Heart right ventricle (tissue), 16 donors: Measurements from ENCODE around the gene BAIAP3. TPM values are rescaled to one million over a fixed set of nuclear protein-coding genes. Genes with fewer than 3 reads are reported as not detected.

Experiments used
- ATAC-seq, 8 donors: fragments of 200-7000 bp; cut with Tn5 transposase; one replicate each; pipeline ENCODE4 v1.9.1; 2020; ENCODE audit warnings: mild to moderate bottlenecking in 8 of 8, moderate library complexity in 8 of 8, moderate number of reproducible peaks in 1 of 8
- DNase-seq, 2 donors: peaks; one replicate each; pipeline ENCODE4 v3.0.0-alpha.2; 2020
- H3K27ac ChIP-seq, 10 donors: fragments of 200-600 bp; sonication (generic) in 2 of 10; one replicate each; pipeline versions ENCODE4 v1.5.0 to v1.8.0; 2020 to 2022; ENCODE audit warnings: mild to moderate bottlenecking in 3 of 10
- H3K27me3 ChIP-seq, 7 donors: fragments of 200-600 bp; one replicate each; pipeline ENCODE4 v1.8.0; 2021 to 2022; ENCODE audit warnings: mild to moderate bottlenecking in 2 of 7
- H3K36me3 ChIP-seq, 9 donors: fragments of 200-600 bp; sonication (generic) in 1 of 9; one replicate each; pipeline versions ENCODE4 v1.5.0 to v1.8.0; 2020 to 2022; ENCODE audit warnings: mild to moderate bottlenecking in 2 of 9
- H3K4me1 ChIP-seq, 9 donors: fragments of 200-600 bp; sonication (generic) in 1 of 9; one replicate each; pipeline versions ENCODE4 v1.5.0 to v1.8.0; 2020 to 2022; ENCODE audit warnings: mild to moderate bottlenecking in 4 of 9
- H3K4me3 ChIP-seq, 10 donors: fragments of 200-600 bp; sonication (generic) in 2 of 10; one replicate each; pipeline versions ENCODE4 v1.5.0 to v1.8.0; 2020 to 2022; ENCODE audit warnings: mild to moderate bottlenecking in 7 of 10, moderate library complexity in 2 of 10
- H3K9me3 ChIP-seq, 11 donors: fragments of 200-600 bp in 10 of 11; sonication (generic) in 2 of 11; one replicate each; pipeline versions ENCODE4 v1.5.0 to v1.8.0; 2013 to 2022; ENCODE audit warnings: mild to moderate bottlenecking in 2 of 11, control low read depth in 1 of 11, moderate library complexity in 1 of 11
- whole genome bisulfite sequencing, 2 donors: extraction: QIAGEN DNeasy Blood & Tissue Kit; methylation state at CpG; one replicate each; pipeline ENCODE4 v1.1.7; 2013; ENCODE audit warnings: inconsistent platforms in 1 of 2; 5-methylcytosine and 5-hydroxymethylcytosine counted together
- intact Hi-C, 10 donors: fragments of 100-400 bp; cut with DNase I; formaldehyde crosslinking; loops; one replicate each; pipeline versions ENCODE4 v1.11.1 to v1.14.2; 2022
- polyA plus RNA-seq, 2 donors: library from polyadenylated mRNA; stranded (reverse); fragments of 200-250 nt; gene quantifications; one replicate each; pipeline ENCODE4 v1.2.3, GENCODE V29; 2013
- total RNA-seq, 10 donors: library from RNA; stranded (reverse); fragmentation: NEBNext Ultra II Directional in 3 of 10; extraction: Animal tissue kit (Norgen Biotek cat#: 25700) in 3 of 10; gene quantifications; one replicate each; pipeline versions ENCODE4 v1.2.1 to v1.2.4, GENCODE V29; 2021 to 2023
- TF ChIP-seq, protein P1 (sequence below), 9 donors: fragments of 200-600 bp; sonication (generic) in 2 of 9; IDR thresholded peaks; one replicate each; pipeline versions ENCODE4 v1.5.0 to v1.8.0; 2021 to 2022; ENCODE audit warnings: antibody characterized with exemption in 9 of 9, mild to moderate bottlenecking in 5 of 9, moderate library complexity in 1 of 9
- donor health status: Arrhythmogenic right ventricular cardiomyopathy.
- donor health status: ischemic (EF 13 %, LVEDD 7.1; RV severe dilation, severe dysfunction).
- donor health status: healthy with polysubstance abuse.
- donor health status: DM: no; HTN: yes; CAD: no.
- donor health status: DM: no; HTN: no; CAD: no.
- donor health status: ischemic (EF 25% LVEDD 6.9; RV normal size, moderate dysfunction).
- donor health status: ischemic (EF 25% LVEDD 5.7; RV mildly dilated, moderate dysfunction).
- donor health status: healthy.
- donor health status: DM: yes; HTN: yes; CAD: no.
- donor health status: Ischemic cardiomyopathy.
- donor health status: ischemic (EF 35%, LVEDD 5.7; RV mildly dilated, moderate dysfunction).
- donor health status: nonischemic (EF 11% LVEDD 7.7; RV severe dilation, severe dysfunction).
- donor health status: DM: yes; HTN: yes; CAD: no.
- donor health status: PGD.
- donor health status: ischemic (EF 29% LVEDD 5.4; RV normal size, mild dysfunction).
- donor health status: nonischemic (EF 23%, LVEDD 6.1; RV moderate dilation, normal function).

The BAIAP3 gene
- total and polyA plus RNA-seq, 12 donors, result 0.37 to 6.8 (median 2.0) TPM

DNA sequence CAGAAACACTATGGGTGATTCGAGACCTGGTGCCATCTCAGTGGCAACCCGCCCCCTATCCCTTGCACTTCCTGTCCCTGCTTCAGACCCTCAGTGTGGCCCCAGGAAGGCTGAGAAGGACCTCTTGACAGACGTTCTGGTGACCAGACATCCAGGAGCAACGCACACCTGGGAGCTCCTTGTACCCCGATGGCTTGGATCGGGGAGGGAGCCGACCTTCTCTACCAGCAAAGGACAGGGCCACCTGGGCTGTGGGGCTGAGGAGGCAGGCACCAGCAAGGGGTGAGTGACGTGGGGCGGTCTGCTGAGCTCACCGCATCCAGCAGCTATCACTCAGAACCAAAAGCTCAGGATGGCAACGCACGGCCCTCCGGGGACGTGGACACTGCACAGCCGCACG, 53.9 kb downstream of the BAIAP3 start:
- WGBS, 2 donors, result 94% methylated on average over 16 of the region's 16 CpGs
- Histone ChIP-seq H3K27ac (no peak overlapping the region), H3K36me3 (peaks cover 0 to 96% (median 9%) of the 10 kb centered on the region in 9 donors), H3K4me3 (no peak overlapping the region), H3K9me3 (no peaks in the 10 kb centered on the region), H3K27me3 (no peaks in the 10 kb centered on the region), H3K4me1 (no peaks in the 10 kb centered on the region)
- TF ChIP-seq, protein P1, sequence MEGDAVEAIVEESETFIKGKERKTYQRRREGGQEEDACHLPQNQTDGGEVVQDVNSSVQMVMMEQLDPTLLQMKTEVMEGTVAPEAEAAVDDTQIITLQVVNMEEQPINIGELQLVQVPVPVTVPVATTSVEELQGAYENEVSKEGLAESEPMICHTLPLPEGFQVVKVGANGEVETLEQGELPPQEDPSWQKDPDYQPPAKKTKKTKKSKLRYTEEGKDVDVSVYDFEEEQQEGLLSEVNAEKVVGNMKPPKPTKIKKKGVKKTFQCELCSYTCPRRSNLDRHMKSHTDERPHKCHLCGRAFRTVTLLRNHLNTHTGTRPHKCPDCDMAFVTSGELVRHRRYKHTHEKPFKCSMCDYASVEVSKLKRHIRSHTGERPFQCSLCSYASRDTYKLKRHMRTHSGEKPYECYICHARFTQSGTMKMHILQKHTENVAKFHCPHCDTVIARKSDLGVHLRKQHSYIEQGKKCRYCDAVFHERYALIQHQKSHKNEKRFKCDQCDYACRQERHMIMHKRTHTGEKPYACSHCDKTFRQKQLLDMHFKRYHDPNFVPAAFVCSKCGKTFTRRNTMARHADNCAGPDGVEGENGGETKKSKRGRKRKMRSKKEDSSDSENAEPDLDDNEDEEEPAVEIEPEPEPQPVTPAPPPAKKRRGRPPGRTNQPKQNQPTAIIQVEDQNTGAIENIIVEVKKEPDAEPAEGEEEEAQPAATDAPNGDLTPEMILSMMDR (IDR thresholded peaks at IDR 0.05), result no peak
- ATAC-seq, result no peak
- no peak for DNase-seq
- intact Hi-C loops, result no loop called here

DNA sequence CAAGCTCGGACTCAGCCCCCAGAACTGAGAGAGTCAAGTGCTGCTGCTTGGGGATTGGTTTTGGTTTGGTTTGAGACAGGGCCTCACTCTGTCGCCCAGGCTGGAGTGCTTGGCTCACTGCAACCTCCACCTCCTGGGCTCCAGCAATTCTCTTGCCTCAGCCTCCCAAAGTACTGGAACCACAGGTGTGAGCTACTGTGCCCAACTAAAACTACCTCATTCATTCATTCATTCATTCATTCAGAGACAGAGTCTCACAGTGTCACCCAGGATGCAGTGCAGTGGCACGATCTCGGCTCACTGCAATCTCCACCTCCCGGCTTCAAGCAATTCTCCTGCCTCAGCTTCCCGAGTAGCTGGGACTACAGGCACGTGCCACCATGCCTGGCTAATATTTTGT, 56.3 kb downstream of the BAIAP3 start:
- DNase-seq (no peak), ATAC-seq (no peak)
- Histone ChIP-seq H3K4me1 (no peaks in the 10 kb centered on the region), H3K27me3 (no peaks in the 10 kb centered on the region), H3K27ac (no peak overlapping the region), H3K9me3 (no peaks in the 10 kb centered on the region), H3K4me3 (no peak overlapping the region), H3K36me3 (peaks cover 0 to 96% (median 25%) of the 10 kb centered on the region in 9 donors)
- WGBS, 2 donors, result 94 to 96% methylated on average over 7 of the region's 7 CpGs
- TF ChIP-seq, protein P1 (IDR thresholded peaks at IDR 0.05), result no peak
- intact Hi-C loops, result no loop called here

DNA sequence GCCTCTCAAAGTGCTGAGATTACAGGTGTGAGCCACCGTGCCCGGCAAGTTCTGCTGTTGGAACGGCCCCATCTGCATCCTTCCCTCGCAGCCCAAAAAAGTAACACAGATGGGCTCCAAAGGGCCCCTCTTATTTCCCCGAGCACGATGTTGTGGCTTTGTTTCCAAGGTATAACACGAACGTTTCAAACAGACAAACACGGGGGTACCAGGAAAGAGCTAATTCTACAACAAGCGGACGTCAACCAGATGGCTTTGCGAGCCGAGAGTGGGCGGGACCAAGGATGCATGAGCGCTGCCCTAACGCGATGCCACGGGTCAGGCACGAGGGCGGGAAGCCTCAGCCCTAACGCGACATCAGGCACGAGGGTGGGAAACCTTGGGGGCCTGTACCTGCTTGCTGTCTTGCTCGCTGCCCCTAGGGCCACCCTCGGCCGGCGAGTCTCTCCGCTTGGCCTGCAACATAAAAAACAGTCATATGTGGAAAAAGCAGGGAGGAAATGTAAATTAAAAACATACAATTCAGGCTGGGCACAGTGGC, 56.9 kb downstream of the BAIAP3 start:
- Histone ChIP-seq H3K36me3 (peaks cover 0 to 95% (median 20%) of the 10 kb centered on the region in 9 donors), H3K4me1 (no peaks in the 10 kb centered on the region), H3K27ac (no peak overlapping the region), H3K9me3 (no peaks in the 10 kb centered on the region), H3K4me3 (no peak overlapping the region), H3K27me3 (no peaks in the 10 kb centered on the region)
- TF ChIP-seq, protein P1 (IDR thresholded peaks at IDR 0.05), result no peak
- 86 to 87% methylated on average over 28 of the region's 28 CpGs for WGBS, 2 donors
- intact Hi-C loops, result no loop called here
- ATAC-seq, result no peak
- no peak for DNase-seq

DNA sequence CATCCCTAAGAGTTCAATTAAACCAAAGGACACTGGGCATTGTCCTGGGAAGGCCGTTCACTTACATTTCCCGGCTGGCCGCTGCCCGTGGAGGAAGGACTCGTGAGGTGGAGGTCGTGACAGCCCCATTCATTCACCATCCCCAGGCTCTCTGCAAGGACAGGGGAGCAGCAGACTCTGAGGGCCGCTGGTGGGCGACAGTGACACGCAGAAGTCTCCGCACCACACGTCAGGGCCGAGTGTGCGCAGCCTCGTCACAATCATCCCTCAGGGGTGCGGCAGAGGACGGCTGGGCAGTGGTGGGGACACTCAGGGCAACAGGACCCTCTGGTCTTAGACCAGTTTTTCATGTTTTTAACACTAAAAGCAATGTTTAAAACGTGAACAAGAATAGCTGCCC, 59.4 kb downstream of the BAIAP3 start:
- TF ChIP-seq, protein P1 (IDR thresholded peaks at IDR 0.05), result no peak
- DNase-seq (no peak), ATAC-seq (no peak)
- intact Hi-C loops, result no loop called here
- Histone ChIP-seq H3K4me3 (no peak overlapping the region), H3K27me3 (no peaks in the 10 kb centered on the region), H3K4me1 (no peaks in the 10 kb centered on the region), H3K9me3 (no peaks in the 10 kb centered on the region), H3K36me3 (peaks cover 0 to 92% (median 20%) of the 10 kb centered on the region in 9 donors), H3K27ac (no peak overlapping the region)
- WGBS, 2 donors, result 94 to 96% methylated on average over 17 of the region's 17 CpGs
